Esophagus squamous epithelium (tissue), 4 donors: Measurements from ENCODE around the gene CNOT1.

Source experiments
- CTCF ChIP-seq, 6 experiments: fragments of 450-650 bp in 4 of 6; fragments of 200-600 bp in 2 of 6; sonication (generic) in 2 of 6; IDR thresholded peaks; one replicate each; pipeline ENCODE4 v1.5.1; 2016 to 2019; ENCODE audit warnings: antibody characterized with exemption in 6 of 6, mild to moderate bottlenecking in 4 of 6, moderate library complexity in 4 of 6
- POLR2A ChIP-seq, 4 donors: fragments of 450-650 bp; IDR thresholded peaks; one replicate each; pipeline ENCODE4 v1.6.1; 2017; ENCODE audit warnings: antibody characterized with exemption in 4 of 4, mild to moderate bottlenecking in 4 of 4, moderate library complexity in 3 of 4

- no peak for TF ChIP-seq CTCF (IDR thresholded peaks at IDR 0.05)
- TF ChIP-seq POLR2A (IDR thresholded peaks at IDR 0.05): no peak
Observed at GRCh38 chr16:58644108-58644507, 14.5 kb upstream of the CNOT1 start.
